Hematopoietic multipotent progenitor cell treated with erythropoietin and hydrocortisone succinate and interleukin-3 and kit ligand, for 8 days (in vitro differentiated cells): ENCODE data around the gene LSS.
"Not testable (repeated sequence)": the region's sequence is repeated elsewhere in the genome, so short reads cannot be mapped to it uniquely, and the experiment has no call there.

ENCODE experiments used
- DNase-seq: peaks from one replicate; pipeline ENCODE4 v3.0.0-alpha.2; 2015

Gene LSS

GRCh38 chr21:46245213-46245915 lies 16.8 kb upstream of the LSS start:
- no peak for DNase-seq

- no peak for DNase-seq
Measured at GRCh38 chr21:46244602-46245001, 16.0 kb upstream of the LSS start.

GRCh38 chr21:46243960-46244361 lies 15.4 kb upstream of the LSS start:
- peak; percentile 58 for DNase-seq

- DNase-seq, result no peak
Measured at GRCh38 chr21:46243325-46243724, 14.8 kb upstream of the LSS start.

- not testable (repeated sequence) for DNase-seq
Measured at GRCh38 chr21:46241577-46241976, 13.0 kb upstream of the LSS start.

GRCh38 chr21:46239817-46240325 lies 11.3 kb upstream of the LSS start:
- DNase-seq, result no peak

- no peak for DNase-seq
Measured at GRCh38 chr21:46237474-46237873, 8.9 kb upstream of the LSS start.

- DNase-seq, result no peak
Measured at GRCh38 chr21:46234436-46234950, 5.9 kb upstream of the LSS start.

GRCh38 chr21:46229923-46230260 lies 1.3 kb upstream of the LSS start:
- no peak for DNase-seq

- no peak for DNase-seq
Measured at GRCh38 chr21:46229133-46229922, 754 bp upstream of the LSS start.

- no peak for DNase-seq
Measured at GRCh38 chr21:46227811-46228344, 696 bp downstream of the LSS start.

GRCh38 chr21:46226920-46227599 lies 1.5 kb downstream of the LSS start:
- peak; percentile 73 for DNase-seq

GRCh38 chr21:46226146-46226545 lies 2.4 kb downstream of the LSS start:
- no peak for DNase-seq

- not testable (repeated sequence) for DNase-seq
Measured at GRCh38 chr21:46223661-46224060, 4.9 kb downstream of the LSS start.

- DNase-seq, result no peak
Measured at GRCh38 chr21:46223217-46223616, 5.4 kb downstream of the LSS start.

- no peak for DNase-seq
Measured at GRCh38 chr21:46222436-46223116, 6.0 kb downstream of the LSS start.

GRCh38 chr21:46221664-46222435 lies 6.7 kb downstream of the LSS start:
- DNase-seq, result no peak

- DNase-seq, result no peak
Measured at GRCh38 chr21:46220847-46221246, 7.7 kb downstream of the LSS start.

- DNase-seq, result no peak
Measured at GRCh38 chr21:46220275-46220810, 8.2 kb downstream of the LSS start.

GRCh38 chr21:46219591-46220239 lies 8.9 kb downstream of the LSS start:
- no peak for DNase-seq
